ENCODE measurements around the gene THY1.
"Not testable (repeated sequence)": the region's sequence is repeated elsewhere in the genome, so short reads cannot be mapped to it uniquely, and the experiment has no call there.

The THY1 gene

GRCh38 chr11:119422809-119423508 is at the start of gene THY1:
Gene THY1 (minus strand): TSS chr11:119423172. CDS start chr11:119420905, 2,267 bp downstream.
- no peak for DNase-seq (ENCODE audit: low read depth in 2 of 2)

- DNase-seq (ENCODE audit: low read depth in 2 of 2): no peak
These were observed 49.3 kb upstream of the THY1 start for GRCh38 chr11:119472186-119472855.

DNA sequence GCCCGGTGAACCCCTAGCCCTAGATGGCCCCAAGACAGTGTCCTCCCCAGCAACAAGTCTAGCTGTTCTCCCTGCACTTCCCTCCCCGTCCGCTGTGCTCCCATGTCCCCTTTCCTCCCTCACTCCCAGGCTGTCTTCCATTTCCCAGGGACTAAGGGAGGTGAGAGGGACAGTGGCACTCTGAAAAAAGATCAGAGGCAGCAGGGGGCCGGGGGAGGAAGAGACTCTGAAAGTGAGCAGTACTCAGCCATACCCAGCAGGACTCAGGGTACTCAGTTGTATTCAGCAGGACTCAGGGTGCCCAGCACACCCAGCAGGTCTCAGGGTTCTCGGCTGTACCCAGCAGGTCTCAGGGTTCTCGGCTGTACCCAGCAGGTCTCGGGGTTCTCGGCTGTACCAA is 48.4 kb upstream of the THY1 start:
- no peak for DNase-seq (ENCODE audit: low read depth in 2 of 2)

GRCh38 chr11:119470317-119471291 is 47.6 kb upstream of the THY1 start:
- peak; percentile 80 to 82 for DNase-seq (ENCODE audit: low read depth in 2 of 2)

DNA sequence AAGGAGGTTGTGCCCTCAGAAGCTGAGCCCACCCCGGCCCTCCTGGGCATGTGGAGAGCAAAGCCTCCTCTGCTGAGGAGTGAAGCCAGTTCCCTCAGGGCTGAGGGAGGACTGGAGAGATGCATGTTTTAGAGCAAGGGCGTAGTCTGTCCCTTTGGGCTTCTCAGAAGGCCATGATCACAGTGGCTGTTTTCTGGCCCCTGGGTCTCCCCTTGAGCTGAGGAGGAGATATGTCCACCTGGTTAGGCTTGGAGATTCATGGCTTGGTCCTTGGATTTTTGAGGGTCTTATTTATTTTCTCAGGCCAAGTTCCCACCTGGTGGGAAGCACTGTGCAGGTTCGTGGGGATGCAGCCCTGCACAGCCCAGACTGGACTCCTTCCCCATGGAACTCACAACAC is 46.5 kb upstream of the THY1 start:
- no peak for DNase-seq (ENCODE audit: low read depth in 2 of 2)

DNA sequence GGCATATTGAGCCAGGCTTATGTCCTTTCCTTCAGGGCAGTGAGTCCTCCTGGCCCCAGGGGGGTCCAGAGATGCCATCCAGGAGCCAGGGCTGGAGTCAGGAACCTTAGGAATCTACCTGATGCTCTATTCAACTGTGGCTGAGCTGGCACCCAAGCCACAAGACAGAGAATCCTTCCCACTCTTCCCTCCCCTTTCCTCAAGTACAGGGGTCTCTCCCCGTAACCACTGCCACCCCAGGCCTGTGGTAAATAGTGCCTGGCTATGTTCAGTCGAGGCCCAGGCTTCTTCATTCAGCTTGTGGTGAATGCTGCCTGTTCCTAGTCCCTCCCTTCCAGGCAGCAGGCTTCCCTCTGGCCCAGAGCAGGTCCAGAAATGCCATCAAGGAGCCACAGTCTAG is 45.5 kb upstream of the THY1 start:
- no peak for DNase-seq (ENCODE audit: low read depth in 2 of 2)

- no peak for DNase-seq (ENCODE audit: low read depth in 2 of 2)
These were observed 38.4 kb upstream of the THY1 start for GRCh38 chr11:119461229-119461963.

GRCh38 chr11:119460582-119460981 is 37.6 kb upstream of the THY1 start:
- DNase-seq (ENCODE audit: low read depth in 2 of 2): peak; percentile 87 to 89

- DNase-seq (ENCODE audit: low read depth in 2 of 2): no peak
These were observed 37.1 kb upstream of the THY1 start for GRCh38 chr11:119460097-119460496.

GRCh38 chr11:119459293-119459976 is 36.5 kb upstream of the THY1 start:
- no peak for DNase-seq (ENCODE audit: low read depth in 2 of 2)

- not testable (repeated sequence) for DNase-seq (ENCODE audit: low read depth in 2 of 2)
These were observed 32.7 kb upstream of the THY1 start for GRCh38 chr11:119455708-119456107.

- DNase-seq (ENCODE audit: low read depth in 2 of 2): not testable (repeated sequence)
These were observed 32.3 kb upstream of the THY1 start for GRCh38 chr11:119455241-119455640.

- DNase-seq (ENCODE audit: low read depth in 2 of 2): no peak
These were observed 30.9 kb upstream of the THY1 start for GRCh38 chr11:119453881-119454280.

GRCh38 chr11:119450590-119451326 is 27.8 kb upstream of the THY1 start:
- no peak for DNase-seq (ENCODE audit: low read depth in 2 of 2)

DNA sequence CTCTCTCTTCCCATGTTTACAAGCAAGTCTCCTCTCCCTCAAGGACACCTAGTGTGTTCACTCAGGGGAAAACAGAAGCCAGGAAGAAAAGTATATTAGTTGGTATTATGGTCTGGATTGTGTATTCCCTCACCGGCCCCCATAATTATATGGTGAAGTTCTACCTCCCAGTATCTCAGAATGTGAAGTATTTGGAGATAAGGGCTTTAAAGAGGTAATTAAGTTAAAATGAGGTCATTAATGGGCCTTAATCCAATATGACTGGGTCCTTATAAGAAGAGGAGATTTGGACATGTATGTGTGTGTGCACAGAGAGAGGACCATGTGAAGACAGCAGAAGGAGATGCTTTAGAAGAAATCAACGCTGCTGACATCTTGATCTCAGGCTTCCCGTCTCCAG is 26.5 kb upstream of the THY1 start:
- DNase-seq (ENCODE audit: low read depth in 2 of 2): no peak

DNA sequence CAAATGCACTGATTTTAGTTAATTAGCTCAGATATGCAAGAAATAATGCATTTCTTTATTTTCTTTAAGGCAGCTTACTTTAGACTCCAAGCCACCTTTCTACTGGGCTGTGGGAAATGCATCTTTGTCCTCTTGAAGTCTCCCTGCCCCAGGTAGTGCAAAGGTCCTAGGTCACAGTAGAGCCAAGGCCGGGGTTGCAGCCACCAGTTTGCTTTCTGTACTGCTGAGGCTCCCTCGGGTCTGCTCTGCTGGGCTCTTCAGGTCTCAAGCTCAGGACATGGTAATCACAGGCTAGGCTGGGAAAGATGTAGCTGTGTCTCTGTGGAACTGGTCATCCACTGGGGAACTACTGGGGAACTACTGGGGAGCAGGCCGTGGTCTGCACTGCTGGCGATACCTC is 25.4 kb upstream of the THY1 start:
- DNase-seq (ENCODE audit: low read depth in 2 of 2): no peak

DNA sequence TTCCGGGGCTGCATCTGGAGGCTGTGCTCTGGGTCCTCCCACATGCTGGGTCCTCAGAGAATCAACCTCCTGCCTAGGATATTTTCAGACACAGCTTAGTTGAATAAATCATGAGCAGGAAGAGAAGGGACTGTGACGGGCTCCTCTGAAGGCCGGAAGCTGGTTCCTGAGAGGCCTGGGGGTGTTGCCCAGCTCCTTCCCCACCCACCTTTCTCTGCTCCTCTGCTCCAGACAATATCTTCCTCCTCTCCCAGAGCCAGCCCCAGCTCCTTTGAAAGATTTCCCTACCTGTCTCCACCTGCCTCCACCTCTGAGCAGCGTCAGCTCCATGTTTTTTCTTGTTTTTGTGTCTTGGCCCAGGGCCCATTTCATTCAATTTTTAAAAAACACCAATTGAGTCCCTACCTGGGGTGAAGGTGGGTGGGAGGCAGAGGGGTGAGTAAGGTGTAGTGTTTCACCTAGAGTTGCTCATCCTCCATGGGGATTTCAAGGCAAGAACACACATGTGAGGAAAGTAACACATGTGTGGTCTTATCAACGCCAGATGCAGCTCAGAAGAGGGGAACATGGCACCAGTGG is 24.8 kb upstream of the THY1 start:
- no peak for DNase-seq (ENCODE audit: low read depth in 2 of 2)

DNA sequence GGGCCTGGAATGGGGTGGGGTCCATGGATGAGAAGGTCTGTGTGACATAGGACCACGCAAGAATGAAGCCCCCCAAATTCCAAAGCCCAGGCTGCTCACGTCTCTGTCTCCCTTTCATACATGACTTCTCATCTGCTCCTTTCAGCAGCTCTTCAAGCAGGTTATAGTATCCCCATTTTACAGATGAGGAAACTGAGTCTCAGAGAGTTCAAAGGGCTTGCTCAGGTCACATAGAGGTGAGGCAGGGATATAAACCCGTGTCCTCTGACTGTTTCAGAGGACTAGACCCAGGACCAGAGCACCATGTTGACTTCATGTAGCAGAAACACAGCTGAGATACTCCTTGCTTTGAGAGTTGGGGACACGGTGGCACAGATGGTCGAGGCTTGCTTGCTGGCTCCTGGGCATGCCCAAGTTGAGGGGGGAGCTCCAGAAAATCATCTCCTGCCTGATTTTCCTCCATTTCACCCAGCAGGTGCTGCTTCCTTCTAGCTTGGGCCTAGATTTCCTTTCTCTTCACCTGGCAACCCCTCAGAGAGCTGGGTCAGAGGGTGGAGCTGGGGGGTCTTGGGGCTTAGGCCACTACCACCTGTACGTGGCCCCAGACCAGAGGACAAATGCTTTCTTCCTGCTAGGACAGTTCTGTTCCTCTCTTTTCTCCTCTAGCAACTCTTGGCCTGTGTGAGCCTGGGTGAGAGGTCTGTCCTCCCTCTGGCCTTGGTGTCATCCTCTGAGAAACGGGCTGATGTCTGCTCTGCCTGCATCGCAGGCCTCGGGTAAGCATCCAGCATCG is 24.1 kb upstream of the THY1 start:
- DNase-seq (ENCODE audit: low read depth in 2 of 2): no peak

DNA sequence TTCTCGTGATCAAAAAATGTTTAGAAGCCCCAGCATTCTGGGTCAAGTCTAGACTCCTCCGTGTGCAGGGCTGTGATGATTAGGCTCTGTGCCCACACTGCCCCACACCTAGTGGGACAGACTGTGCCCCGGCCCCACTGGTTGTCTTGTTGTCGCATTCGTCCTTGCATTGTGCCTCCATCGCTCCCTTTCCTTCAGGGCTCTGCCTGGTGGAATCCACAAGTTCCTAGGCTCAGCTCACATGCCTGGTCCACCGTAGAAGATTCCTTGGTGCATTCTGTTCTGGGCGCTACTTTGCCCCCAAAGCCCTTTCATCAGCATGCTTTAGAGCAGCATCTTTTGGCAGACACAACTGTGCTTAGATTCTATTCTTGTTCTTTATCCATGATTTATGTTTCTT is 23.5 kb upstream of the THY1 start:
- DNase-seq (ENCODE audit: low read depth in 2 of 2): no peak
